ENCODE results near the gene PRAMEF20. TPM values are rescaled to one million over a fixed set of nuclear protein-coding genes. Genes with fewer than 3 reads are reported as not detected.
"Not testable (repeated sequence)": the region's sequence is repeated elsewhere in the genome, so short reads cannot be mapped to it uniquely, and the experiment has no call there.

The PRAMEF20 gene
- total RNA-seq, result not detected
- under 1 TPM in 1 of 3 donors, not detected in 2; 0.09 TPM for polyA plus RNA-seq
- long read RNA-seq, donor 1, result 0 reads
- long read RNA-seq, donor 2, result 0 reads

DNA sequence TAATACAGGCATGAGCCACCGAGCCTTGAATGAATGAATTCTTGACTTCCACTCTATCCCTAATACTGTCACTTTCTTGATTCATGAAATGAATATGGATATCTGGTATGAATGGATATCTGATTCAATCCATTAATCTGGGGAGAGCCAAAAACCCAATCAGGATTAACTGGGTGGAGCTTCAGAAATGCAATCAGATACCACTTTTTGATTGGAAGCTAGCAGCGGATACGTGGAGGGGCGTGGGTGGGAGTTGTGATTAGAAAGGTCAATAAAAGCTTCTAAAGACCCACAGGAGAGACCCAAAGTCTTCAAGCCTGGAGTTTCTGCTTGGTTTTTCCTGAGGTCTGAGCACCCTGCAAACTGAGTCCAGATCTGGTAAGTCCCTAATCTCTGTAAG is at the start of gene PRAMEF20:
PRAMEF20 (plus strand) TSS at position 301 of the 400 bp plus-strand sequence. CDS start 5,905 bp downstream, outside the sequence.
- H3K4me3 ChIP-seq; intact Hi-C loops (cut with DNase I; ENCODE audit: low total_unique reads); H3K27ac ChIP-seq; H3K4me1 ChIP-seq; DNase-seq; H3K36me3 ChIP-seq: not testable (repeated sequence)
- Histone ChIP-seq H3K27me3 (replicated peaks in 1 of 7) (peaks cover 0 to 19% (median 0%) of the 10 kb centered on the region in 7 donors), H3K9me3 (peaks cover 0 to 11% (median 2%) of the 10 kb centered on the region in 8 donors)
- WGBS, 5 donors, result 59 to 91% (median 87%) methylated on average over 4 of the region's 4 CpGs

- H3K9me3 ChIP-seq; H3K4me3 ChIP-seq; intact Hi-C loops (cut with DNase I; ENCODE audit: low total_unique reads); H3K27ac ChIP-seq; H3K27me3 ChIP-seq (replicated peaks in 1 of 7); H3K4me1 ChIP-seq; H3K36me3 ChIP-seq; DNase-seq: not testable (repeated sequence)
- 63 to 92% (median 80%) methylated on average over 1 of the region's 7 CpGs; no CpG with 5 or more reads in 1 of the 5 donors for WGBS, 5 donors
Observed at GRCh38 chr1:13362364-13362763, 47.9 kb upstream of the PRAMEF20 start.

DNA sequence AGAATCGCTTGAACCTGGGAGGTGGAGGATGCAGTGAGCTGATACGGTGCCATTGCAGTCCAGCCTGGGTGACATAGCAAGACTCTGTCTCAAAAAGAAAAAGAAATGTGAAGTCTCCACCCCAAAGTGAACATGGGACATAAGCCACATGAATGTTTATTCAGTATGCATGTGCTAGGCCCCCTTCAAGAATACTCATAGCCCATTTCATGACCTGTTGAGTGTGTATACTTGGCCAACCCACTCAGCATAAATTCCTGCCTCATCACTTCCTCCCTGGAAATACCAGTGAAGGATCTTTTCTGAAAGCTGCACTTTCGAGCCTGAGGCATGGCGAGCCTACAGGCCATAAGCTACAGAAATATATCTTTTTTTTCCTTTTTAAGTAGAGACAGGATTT is 45.3 kb upstream of the PRAMEF20 start:
- H3K36me3 ChIP-seq; intact Hi-C loops (cut with DNase I; ENCODE audit: low total_unique reads): not testable (repeated sequence)

DNA sequence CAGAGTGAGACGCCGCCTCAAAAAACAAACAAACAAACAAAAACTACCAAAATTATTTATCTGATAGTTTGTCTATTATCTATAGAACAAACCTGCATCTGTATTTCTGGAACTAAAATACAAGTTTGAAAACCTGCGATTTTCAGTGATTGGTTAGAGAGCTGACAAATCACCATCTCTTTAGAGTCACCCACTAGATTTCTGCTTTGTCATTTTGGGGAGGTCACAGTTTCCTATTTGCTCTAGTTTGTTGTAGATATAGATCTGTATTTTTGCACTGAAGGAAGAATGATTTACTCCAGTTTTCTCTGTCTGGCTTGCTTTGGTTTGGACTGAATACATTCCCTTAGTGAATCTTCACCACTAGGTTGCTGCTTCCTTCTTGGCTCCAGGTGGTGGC is 43.7 kb upstream of the PRAMEF20 start:
- H3K4me3 ChIP-seq; H3K4me1 ChIP-seq; intact Hi-C loops (cut with DNase I; ENCODE audit: low total_unique reads); DNase-seq; H3K36me3 ChIP-seq; H3K9me3 ChIP-seq; H3K27ac ChIP-seq: not testable (repeated sequence)
- 66 to 90% (median 77%) methylated on average over 3 of the region's 3 CpGs for WGBS, 5 donors
- peaks cover 0 to 11% (median 0%) of the 10 kb centered on the region in 7 donors for H3K27me3 ChIP-seq (replicated peaks in 1 of 7)

More for the DNA sequence above, 45.3 kb upstream of the PRAMEF20 start:
- not testable (repeated sequence) for H3K4me1 ChIP-seq; H3K9me3 ChIP-seq; H3K27ac ChIP-seq; DNase-seq; H3K4me3 ChIP-seq; H3K27me3 ChIP-seq (replicated peaks in 1 of 7)
- 62 to 83% (median 70%) methylated on average over 2 to 3 of the region's 4 CpGs for WGBS, 5 donors

GRCh38 chr1:13368544-13368943 is 41.7 kb upstream of the PRAMEF20 start:
- H3K4me1 ChIP-seq; intact Hi-C loops (cut with DNase I; ENCODE audit: low total_unique reads); H3K4me3 ChIP-seq; DNase-seq; H3K9me3 ChIP-seq; H3K27ac ChIP-seq; H3K36me3 ChIP-seq: not testable (repeated sequence)
- WGBS, 5 donors, result 69 to 79% (median 73%) methylated on average over 3 to 4 of the region's 4 CpGs
- peaks cover 0 to 11% (median 0%) of the 10 kb centered on the region in 7 donors for H3K27me3 ChIP-seq (replicated peaks in 1 of 7)

GRCh38 chr1:13378983-13379382 is 31.3 kb upstream of the PRAMEF20 start:
- intact Hi-C loops (cut with DNase I; ENCODE audit: low total_unique reads); H3K9me3 ChIP-seq; H3K4me3 ChIP-seq; DNase-seq; H3K27me3 ChIP-seq (replicated peaks in 1 of 7); H3K27ac ChIP-seq; H3K36me3 ChIP-seq; H3K4me1 ChIP-seq: not testable (repeated sequence)
- 83 to 94% (median 89%) methylated on average over 3 of the region's 3 CpGs for WGBS, 5 donors

DNA sequence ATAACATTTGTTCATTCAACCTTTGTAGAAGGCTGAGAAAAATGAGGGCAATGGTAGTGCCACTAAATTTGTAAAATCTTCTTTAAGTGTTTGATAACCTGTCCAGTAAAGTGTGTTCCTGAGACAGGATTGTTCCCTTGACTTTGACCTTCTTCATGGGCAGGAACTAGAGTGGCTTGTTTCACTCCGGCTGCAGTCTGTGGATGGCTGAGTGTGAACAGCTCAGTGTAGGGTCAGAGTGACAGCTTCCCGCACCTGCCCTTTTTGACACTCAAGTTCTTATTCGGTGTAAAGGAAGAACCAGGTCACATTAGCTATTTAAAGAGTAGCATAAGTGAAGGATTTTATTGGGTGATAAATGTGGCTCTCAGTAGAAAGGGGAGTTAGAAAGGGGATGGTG is 29.9 kb upstream of the PRAMEF20 start:
- 79 to 88% (median 80%) methylated on average over 3 of the region's 3 CpGs for WGBS, 5 donors
- H3K36me3 ChIP-seq; DNase-seq; H3K4me1 ChIP-seq; intact Hi-C loops (cut with DNase I; ENCODE audit: low total_unique reads); H3K27me3 ChIP-seq (replicated peaks in 1 of 7); H3K4me3 ChIP-seq; H3K27ac ChIP-seq; H3K9me3 ChIP-seq: not testable (repeated sequence)

DNA sequence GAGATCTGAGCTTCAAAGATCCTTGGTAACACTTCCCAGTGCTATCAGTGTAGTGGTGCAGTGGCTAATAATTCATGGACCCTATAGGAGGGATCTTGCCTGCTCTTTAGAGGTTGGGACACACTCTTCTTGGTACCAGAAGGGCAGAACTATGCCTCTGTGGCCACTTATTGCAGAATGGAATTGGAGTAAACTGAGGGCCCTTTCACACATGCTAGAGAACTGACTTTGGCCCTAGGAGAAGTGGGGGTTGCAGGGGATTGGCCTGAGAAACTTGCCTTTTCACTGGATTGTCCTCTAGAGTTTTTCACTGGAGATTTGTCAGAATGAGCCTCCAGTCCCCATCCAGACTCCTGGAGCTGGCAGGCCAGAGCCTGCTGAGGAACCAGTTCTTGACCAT is 20.9 kb upstream of the PRAMEF20 start, which contains the start of gene PRAMEF17:
PRAMEF17 (plus strand) TSS at position 301 of the 400 bp plus-strand sequence; CDS start at position 327, 26 bp downstream.
- H3K4me1 ChIP-seq; H3K4me3 ChIP-seq; H3K9me3 ChIP-seq; H3K36me3 ChIP-seq; DNase-seq; intact Hi-C loops (cut with DNase I; ENCODE audit: low total_unique reads); H3K27me3 ChIP-seq (replicated peaks in 1 of 7); H3K27ac ChIP-seq: not testable (repeated sequence)

DNA sequence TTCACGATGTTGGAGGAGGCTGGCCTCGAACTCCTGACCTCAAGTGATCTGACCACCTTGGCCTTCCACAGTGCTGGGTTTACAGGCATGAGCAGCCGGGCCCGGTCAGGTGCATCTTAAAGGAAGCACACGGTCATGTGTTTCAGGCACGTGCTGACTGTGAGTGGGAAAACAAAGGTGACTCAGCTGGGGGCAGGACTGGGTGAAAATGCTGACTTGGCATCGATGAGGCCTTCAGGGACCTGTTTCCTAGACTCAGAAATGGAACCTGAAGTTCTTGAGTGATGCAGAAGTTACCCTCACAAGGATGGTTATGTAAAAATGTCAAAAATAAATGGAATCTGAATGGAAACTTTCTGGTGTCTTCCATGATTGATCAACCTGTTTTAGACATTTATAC is 17.2 kb upstream of the PRAMEF20 start:
- H3K36me3 ChIP-seq; H3K27me3 ChIP-seq (replicated peaks in 1 of 7); DNase-seq; intact Hi-C loops (cut with DNase I; ENCODE audit: low total_unique reads); H3K4me1 ChIP-seq; H3K9me3 ChIP-seq; H3K27ac ChIP-seq; H3K4me3 ChIP-seq: not testable (repeated sequence)
- 65 to 86% (median 80%) methylated on average over 7 of the region's 7 CpGs for WGBS, 5 donors

GRCh38 chr1:13394761-13395160 is 15.5 kb upstream of the PRAMEF20 start:
- H3K4me1 ChIP-seq; H3K4me3 ChIP-seq; H3K27ac ChIP-seq; H3K9me3 ChIP-seq; intact Hi-C loops (cut with DNase I; ENCODE audit: low total_unique reads); H3K36me3 ChIP-seq; DNase-seq; H3K27me3 ChIP-seq (replicated peaks in 1 of 7): not testable (repeated sequence)
- 92 to 96% (median 95%) methylated on average over 3 to 32 of the region's 32 CpGs for WGBS, 5 donors

GRCh38 chr1:13395311-13395710 is 14.9 kb upstream of the PRAMEF20 start:
- intact Hi-C loops (cut with DNase I; ENCODE audit: low total_unique reads); H3K27ac ChIP-seq; H3K4me3 ChIP-seq; H3K4me1 ChIP-seq; DNase-seq; H3K9me3 ChIP-seq; H3K36me3 ChIP-seq; H3K27me3 ChIP-seq (replicated peaks in 1 of 7): not testable (repeated sequence)
- WGBS, 5 donors, result 95 to 97% (median 96%) methylated on average over 17 to 22 of the region's 22 CpGs

All from spleen (tissue), 13 donors.